Neural crest cell (in vitro differentiated cells): ENCODE data around the gene ATG12. TPM values are rescaled to one million over a fixed set of nuclear protein-coding genes. Genes with fewer than 3 reads are reported as not detected.
"Not testable (repeated sequence)": the region's sequence is repeated elsewhere in the genome, so short reads cannot be mapped to it uniquely, and the experiment has no call there.

ENCODE experiments used
- DNase-seq: peaks from one replicate; pipeline ENCODE4 v3.0.0; 2021; ENCODE audit warnings: low read depth, mixed read lengths, low spot score
- H3K27ac Mint-ChIP-seq: one replicate; pipeline ENCODE4 v1.8.0; 2021; ENCODE audit warnings: mild to moderate bottlenecking, mixed read lengths; ENCODE audit not compliant: unreplicated experiment
- H3K27me3 Mint-ChIP-seq: 2 replicates; pipeline ENCODE4 v1.8.0; 2021; ENCODE audit warnings: low read depth, mild to moderate bottlenecking, mixed read lengths
- H3K36me3 Mint-ChIP-seq: 2 replicates; pipeline ENCODE4 v1.8.0; 2021; ENCODE audit warnings: low read depth, mild to moderate bottlenecking, mixed read lengths
- H3K4me1 Mint-ChIP-seq: 2 replicates; pipeline ENCODE4 v1.8.0; 2021; ENCODE audit warnings: mixed read lengths
- H3K4me3 Mint-ChIP-seq: one replicate; pipeline ENCODE4 v1.8.0; 2021; ENCODE audit warnings: mild to moderate bottlenecking, mixed read lengths
- H3K9me3 Mint-ChIP-seq: 2 replicates; pipeline ENCODE4 v1.8.0; 2021; ENCODE audit warnings: mixed read lengths
- long read RNA-seq: library from polyadenylated mRNA; unstranded; transcript quantifications from one replicate; pipeline ENCODE4 v2.0.0, GENCODE V29; 2020
- total RNA-seq: library from RNA; stranded (reverse); gene quantifications from 2 replicates; pipeline ENCODE4 v1.2.1, GENCODE V29; 2021
- TF ChIP-seq, protein P1 (sequence below): fragments of 200-600 bp; sonication (generic); conservative IDR thresholded peaks from 2 replicates; pipeline ENCODE4 v1.5.0; 2021; ENCODE audit warnings: antibody characterized with exemption, mild to moderate bottlenecking

The ATG12 gene
- 52.0 and 56.3 TPM in 2 replicates for total RNA-seq
- long read RNA-seq, full-length matches to known transcripts = 135 of 150 reads
- long read RNA-seq, partial matches to known transcripts = 6 of 150 reads
- long read RNA-seq, other reads (novel, unspliced or antisense) = 9 of 150 reads

- Mint-ChIP-seq H3K27me3 (no peaks in the 10 kb centered on the region), H3K9me3 (no peaks in the 10 kb centered on the region), H3K4me3 (peak within 1 kb of the TSS; percentile 100), H3K27ac (peak within 1 kb of the TSS; percentile 100), H3K36me3 (no peaks in the 10 kb centered on the region), H3K4me1 (peaks cover 48% of the 10 kb centered on the region)
- TF ChIP-seq, protein P1, sequence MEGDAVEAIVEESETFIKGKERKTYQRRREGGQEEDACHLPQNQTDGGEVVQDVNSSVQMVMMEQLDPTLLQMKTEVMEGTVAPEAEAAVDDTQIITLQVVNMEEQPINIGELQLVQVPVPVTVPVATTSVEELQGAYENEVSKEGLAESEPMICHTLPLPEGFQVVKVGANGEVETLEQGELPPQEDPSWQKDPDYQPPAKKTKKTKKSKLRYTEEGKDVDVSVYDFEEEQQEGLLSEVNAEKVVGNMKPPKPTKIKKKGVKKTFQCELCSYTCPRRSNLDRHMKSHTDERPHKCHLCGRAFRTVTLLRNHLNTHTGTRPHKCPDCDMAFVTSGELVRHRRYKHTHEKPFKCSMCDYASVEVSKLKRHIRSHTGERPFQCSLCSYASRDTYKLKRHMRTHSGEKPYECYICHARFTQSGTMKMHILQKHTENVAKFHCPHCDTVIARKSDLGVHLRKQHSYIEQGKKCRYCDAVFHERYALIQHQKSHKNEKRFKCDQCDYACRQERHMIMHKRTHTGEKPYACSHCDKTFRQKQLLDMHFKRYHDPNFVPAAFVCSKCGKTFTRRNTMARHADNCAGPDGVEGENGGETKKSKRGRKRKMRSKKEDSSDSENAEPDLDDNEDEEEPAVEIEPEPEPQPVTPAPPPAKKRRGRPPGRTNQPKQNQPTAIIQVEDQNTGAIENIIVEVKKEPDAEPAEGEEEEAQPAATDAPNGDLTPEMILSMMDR = no peak
- DNase-seq = peak; percentile 77
These were observed at the start of gene ATG12, which contains the start of gene AP3S1 for GRCh38 chr5:115841382-115842088. TSS of gene ATG12 (minus strand) at chr5:115841565. CDS start at chr5:115841552, 13 bp downstream. TSS of gene AP3S1 (plus strand) at chr5:115841935. CDS start at chr5:115842038, 103 bp downstream.

DNA sequence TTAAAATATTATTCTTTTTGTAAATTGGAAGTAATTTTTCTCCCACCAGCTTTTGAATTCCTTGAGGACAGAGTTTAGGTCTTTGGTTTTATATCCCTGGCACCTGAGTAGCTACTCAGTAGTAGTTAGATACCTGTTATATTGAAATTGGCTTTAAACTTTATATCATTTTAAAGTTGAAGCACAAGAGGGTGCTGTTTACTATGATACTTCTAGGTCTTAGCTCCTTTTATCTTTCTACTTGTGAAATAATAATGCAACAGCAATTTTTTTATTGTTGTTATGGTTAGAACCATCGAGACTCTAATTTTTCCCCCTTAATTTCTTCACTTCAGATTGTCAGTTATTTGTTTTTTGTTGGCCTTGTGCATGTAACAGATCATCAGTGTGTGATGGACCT is 46.7 kb upstream of the ATG12 start:
- peaks cover 5% of the 10 kb centered on the region for H3K36me3 Mint-ChIP-seq
- H3K9me3 Mint-ChIP-seq = no peaks in the 10 kb centered on the region

DNA sequence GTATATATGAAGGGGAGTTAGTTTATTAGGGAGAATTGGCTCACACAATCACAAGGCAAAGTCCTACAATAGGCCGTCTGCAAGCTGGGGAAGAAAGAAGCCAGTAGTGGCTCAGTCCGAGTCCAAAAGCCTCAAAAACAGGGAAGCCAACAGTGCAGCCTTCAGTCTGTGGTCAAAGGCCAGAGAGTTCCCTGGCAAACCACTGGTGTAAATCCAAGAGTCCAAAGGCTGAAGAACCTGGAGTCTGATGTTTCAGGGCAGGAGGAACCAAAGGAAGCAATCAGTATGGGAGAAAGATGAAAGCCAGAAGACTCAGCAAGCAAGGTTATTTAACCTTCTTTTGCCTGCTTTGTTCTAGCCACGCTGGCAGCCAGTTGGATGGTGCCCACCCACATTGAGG is 43.8 kb upstream of the ATG12 start:
- peaks cover 22% of the 10 kb centered on the region for H3K36me3 Mint-ChIP-seq
- DNase-seq, H3K27ac Mint-ChIP-seq: not testable (repeated sequence)

More for the DNA sequence above, 46.7 kb upstream of the ATG12 start:
- Mint-ChIP-seq H3K4me3 (no peak overlapping the region), H3K4me1 (no peaks in the 10 kb centered on the region), H3K27ac (no peak overlapping the region), H3K27me3 (no peaks in the 10 kb centered on the region)
- TF ChIP-seq, protein P1 = no peak
- DNase-seq = no peak

DNA sequence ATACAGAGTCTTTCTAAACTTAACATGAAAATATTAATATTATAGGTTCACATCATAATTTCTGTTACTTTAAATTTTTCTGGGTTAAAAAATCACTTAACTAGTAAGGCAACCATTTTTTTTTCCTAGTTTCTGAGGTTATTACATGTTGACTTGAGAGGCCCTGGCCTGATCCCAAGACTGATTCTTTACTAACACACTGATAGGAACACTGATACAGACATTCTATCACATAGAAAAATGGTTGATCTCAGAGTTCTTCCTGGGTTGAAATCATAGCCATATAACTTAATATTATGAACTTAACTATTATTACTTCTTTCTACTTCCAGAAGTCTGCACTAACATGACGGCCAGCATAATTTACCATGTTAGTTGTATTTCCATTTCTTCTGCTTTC is 43.3 kb upstream of the ATG12 start:
- H3K4me1 Mint-ChIP-seq = no peaks in the 10 kb centered on the region
- H3K9me3 Mint-ChIP-seq = peaks cover 6% of the 10 kb centered on the region
- DNase-seq = no peak
- no peaks in the 10 kb centered on the region for H3K27me3 Mint-ChIP-seq
- no peak overlapping the region for H3K27ac Mint-ChIP-seq
- TF ChIP-seq, protein P1 = no peak
- H3K4me3 Mint-ChIP-seq = no peak overlapping the region
- peaks cover 28% of the 10 kb centered on the region for H3K36me3 Mint-ChIP-seq

More for the DNA sequence above, 43.8 kb upstream of the ATG12 start:
- not testable (repeated sequence) for H3K4me3 Mint-ChIP-seq, H3K27me3 Mint-ChIP-seq, H3K9me3 Mint-ChIP-seq, H3K4me1 Mint-ChIP-seq

GRCh38 chr5:115882434-115882833 is 41.1 kb upstream of the ATG12 start:
- not testable (repeated sequence) for DNase-seq, H3K4me1 Mint-ChIP-seq, H3K4me3 Mint-ChIP-seq, H3K27me3 Mint-ChIP-seq, H3K27ac Mint-ChIP-seq
- H3K9me3 Mint-ChIP-seq = peaks cover 17% of the 10 kb centered on the region
- peaks cover 49% of the 10 kb centered on the region for H3K36me3 Mint-ChIP-seq

DNA sequence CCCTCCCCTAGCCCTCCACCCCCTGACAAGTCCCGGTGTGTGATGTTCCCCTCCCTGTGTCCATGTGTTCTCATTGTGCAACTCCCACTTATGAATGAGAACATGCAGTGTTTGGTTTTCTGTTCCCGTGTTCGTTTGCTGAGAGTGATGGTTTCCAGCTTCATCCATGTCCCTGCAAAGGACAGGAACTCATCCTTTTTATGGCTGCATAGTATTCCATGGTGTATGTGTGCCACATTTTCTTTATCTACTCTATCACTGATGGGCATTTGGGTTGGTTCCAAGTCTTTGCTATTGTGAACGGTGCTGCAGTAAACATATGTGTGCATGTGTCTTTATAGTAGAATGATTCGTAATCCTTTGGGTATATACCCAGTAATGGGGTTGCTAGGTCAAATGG is 36.0 kb upstream of the ATG12 start:
- H3K4me1 Mint-ChIP-seq, H3K27ac Mint-ChIP-seq, DNase-seq, H3K4me3 Mint-ChIP-seq, H3K27me3 Mint-ChIP-seq: not testable (repeated sequence)
- Mint-ChIP-seq H3K9me3 (peaks cover 17% of the 10 kb centered on the region), H3K36me3 (peaks cover 51% of the 10 kb centered on the region)

GRCh38 chr5:115875447-115875846 is 34.1 kb upstream of the ATG12 start:
- H3K36me3 Mint-ChIP-seq = peaks cover 45% of the 10 kb centered on the region
- TF ChIP-seq, protein P1 = no peak
- peaks cover 11% of the 10 kb centered on the region for H3K9me3 Mint-ChIP-seq

More at GRCh38 chr5:115875447-115875846, 34.1 kb upstream of the ATG12 start:
- no peaks in the 10 kb centered on the region for H3K27me3 Mint-ChIP-seq
- no peak overlapping the region for H3K27ac Mint-ChIP-seq
- no peaks in the 10 kb centered on the region for H3K4me1 Mint-ChIP-seq
- H3K4me3 Mint-ChIP-seq = no peak overlapping the region
- no peak for DNase-seq
